ENCODE data around the gene TFAP2C.

TFAP2C gene

DNA sequence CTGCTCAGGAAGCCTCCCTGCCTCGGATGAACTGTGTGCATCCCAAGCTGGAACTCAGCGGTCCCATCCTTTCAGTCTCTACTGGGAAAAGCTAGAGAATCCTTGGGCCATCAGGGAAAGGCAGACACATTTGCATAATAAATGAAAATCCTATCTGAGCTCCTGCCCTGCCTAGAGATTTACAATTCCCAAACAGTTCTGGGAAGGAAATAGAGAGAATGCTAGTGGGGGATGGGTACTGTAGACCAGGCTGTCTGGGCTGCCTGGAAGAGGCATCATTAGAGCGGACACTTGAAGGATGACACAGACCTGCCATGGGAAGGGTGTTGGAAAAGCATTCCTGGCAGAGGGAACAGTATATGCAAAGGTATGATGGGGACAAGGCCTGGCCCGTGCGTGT is 44.3 kb downstream of the TFAP2C start:
- H3K4me3 ChIP-seq (ENCODE audit: low read length): no peak overlapping the region
- DNase-seq (ENCODE audit: low read depth): no peak
- TF ChIP-seq, protein P1, sequence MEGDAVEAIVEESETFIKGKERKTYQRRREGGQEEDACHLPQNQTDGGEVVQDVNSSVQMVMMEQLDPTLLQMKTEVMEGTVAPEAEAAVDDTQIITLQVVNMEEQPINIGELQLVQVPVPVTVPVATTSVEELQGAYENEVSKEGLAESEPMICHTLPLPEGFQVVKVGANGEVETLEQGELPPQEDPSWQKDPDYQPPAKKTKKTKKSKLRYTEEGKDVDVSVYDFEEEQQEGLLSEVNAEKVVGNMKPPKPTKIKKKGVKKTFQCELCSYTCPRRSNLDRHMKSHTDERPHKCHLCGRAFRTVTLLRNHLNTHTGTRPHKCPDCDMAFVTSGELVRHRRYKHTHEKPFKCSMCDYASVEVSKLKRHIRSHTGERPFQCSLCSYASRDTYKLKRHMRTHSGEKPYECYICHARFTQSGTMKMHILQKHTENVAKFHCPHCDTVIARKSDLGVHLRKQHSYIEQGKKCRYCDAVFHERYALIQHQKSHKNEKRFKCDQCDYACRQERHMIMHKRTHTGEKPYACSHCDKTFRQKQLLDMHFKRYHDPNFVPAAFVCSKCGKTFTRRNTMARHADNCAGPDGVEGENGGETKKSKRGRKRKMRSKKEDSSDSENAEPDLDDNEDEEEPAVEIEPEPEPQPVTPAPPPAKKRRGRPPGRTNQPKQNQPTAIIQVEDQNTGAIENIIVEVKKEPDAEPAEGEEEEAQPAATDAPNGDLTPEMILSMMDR (conservative IDR thresholded peaks at IDR 0.05; ENCODE audit: low read length): no peak

DNA sequence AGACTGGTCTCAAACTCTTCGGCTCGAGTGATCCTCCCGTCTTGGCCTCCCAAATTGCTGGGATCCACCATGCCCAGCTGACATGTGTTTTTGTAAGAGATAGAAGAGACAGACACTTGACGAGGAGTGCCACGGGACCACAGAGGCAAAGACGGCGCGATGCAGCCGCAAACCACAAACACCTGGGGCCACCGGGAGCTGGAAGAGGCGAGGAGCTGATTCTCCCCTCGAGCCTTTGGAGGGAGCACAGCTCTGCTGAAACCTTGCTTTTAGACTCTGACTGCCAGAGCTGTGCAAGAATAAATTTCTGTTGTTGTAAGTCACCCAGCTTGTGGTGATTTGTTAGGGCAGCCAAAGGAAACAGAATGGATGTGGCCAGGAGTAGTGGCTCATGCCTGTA is 46.9 kb downstream of the TFAP2C start:
- no peak overlapping the region for H3K4me3 ChIP-seq (ENCODE audit: low read length)
- TF ChIP-seq, protein P1 (conservative IDR thresholded peaks at IDR 0.05; ENCODE audit: low read length): no peak
- DNase-seq (ENCODE audit: low read depth): no peak

DNA sequence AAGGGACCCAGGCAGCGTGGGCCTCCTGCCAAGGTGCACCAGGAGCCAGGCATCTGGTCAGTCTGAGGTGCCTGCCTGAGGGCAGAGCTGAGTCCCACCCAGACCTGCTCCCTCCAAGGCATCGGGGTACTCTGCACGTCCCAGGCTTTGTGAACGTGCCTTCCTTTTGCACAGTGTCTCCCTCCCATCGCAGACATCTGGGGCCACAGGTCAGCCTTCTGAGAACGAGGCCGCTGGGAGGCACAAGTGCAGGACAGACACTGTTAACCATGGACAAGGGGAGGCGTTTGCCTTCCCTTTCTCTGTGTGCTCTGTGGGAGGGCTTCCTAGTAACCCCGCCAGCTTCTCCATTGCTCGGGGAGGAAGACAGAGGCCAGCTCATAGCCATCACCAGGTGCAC is 47.6 kb downstream of the TFAP2C start:
- TF ChIP-seq, protein P1 (conservative IDR thresholded peaks at IDR 0.05; ENCODE audit: low read length): no peak
- DNase-seq (ENCODE audit: low read depth): no peak
- H3K4me3 ChIP-seq (ENCODE audit: low read length): no peak overlapping the region

DNA sequence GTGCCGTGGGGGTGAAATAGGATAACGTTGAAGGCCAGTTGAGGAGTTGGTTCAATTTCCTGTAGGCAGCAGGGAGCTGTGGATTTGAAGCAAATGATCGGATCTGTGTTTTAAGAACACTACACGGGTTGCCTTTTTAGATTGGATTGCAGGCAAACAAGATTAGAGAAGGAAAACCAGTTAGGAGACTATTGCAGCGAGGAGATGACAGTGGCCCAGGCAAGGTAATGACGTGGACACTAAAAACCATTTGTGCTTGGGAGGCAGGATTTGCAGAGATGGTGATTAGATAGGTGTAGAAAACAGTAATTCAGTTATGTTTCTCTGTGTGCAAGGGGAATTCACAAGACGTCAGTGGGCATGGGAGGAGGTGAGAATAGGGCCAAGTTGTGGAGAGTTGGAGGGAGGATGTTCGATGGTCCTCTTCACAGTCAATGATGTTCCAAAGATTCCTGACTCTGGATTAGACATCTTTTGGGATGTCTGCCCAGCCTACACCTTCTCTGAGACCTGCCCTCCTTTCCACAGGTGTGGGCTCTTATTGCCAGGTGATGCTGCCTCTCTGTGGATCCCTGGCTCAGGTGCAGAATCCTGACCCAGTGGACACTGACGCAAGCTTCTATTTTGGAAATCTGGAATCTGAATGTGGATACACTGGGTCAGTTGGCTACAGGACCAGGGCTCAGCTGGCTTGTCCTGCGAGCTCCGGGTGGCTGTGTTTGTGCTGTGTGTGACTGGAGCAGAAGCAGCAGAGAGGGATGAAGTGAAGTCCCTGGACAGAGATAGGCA is 54.2 kb downstream of the TFAP2C start:
- DNase-seq (ENCODE audit: low read depth): no peak
- TF ChIP-seq, protein P1 (conservative IDR thresholded peaks at IDR 0.05; ENCODE audit: low read length): no peak
- no peak overlapping the region for H3K4me3 ChIP-seq (ENCODE audit: low read length)

DNA sequence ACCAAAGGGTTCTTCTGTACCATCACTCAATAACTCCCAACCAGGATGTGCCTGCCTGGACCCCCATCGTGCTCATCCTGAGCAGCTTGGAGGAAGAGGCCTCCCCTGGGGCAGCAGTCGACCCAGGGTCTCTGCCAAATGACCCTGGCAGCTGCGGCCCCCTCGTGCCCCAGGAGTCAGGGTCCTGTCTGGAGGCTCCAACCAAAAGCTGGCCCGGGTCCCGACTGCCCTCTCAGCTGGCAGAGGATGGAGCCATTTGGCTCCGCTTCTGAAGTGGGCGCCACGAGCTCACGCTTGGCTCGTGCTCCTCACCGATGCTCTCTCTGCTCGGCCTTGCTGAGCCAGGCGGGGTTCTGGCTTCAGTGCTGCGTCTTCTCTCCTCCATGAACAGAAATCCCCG is 56.8 kb downstream of the TFAP2C start:
- no peak overlapping the region for H3K4me3 ChIP-seq (ENCODE audit: low read length)
- DNase-seq (ENCODE audit: low read depth): no peak
- TF ChIP-seq, protein P1 (conservative IDR thresholded peaks at IDR 0.05; ENCODE audit: low read length): no peak

DNA sequence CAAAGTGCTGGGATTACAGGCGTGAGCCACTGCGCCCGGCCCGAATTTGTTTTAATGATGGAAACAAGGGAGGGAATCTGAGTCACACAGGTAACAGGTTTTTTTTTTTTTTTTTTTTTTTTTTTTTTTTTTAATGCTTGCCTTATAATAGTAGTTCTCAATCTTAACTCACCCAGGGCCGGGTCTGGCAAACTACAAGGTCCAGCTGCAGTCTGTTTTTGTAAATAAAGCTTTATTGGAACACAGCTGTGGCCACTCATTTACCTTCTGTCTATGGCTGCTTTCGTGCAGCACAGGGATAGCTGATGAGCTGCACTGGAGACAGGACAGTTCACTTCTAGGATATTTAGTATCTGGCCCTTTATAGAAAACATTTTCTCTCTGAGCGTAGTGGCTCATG is 58.0 kb downstream of the TFAP2C start:
- H3K4me3 ChIP-seq (ENCODE audit: low read length): no peak overlapping the region
- TF ChIP-seq, protein P1 (conservative IDR thresholded peaks at IDR 0.05; ENCODE audit: low read length): no peak
- DNase-seq (ENCODE audit: low read depth): no peak

DNA sequence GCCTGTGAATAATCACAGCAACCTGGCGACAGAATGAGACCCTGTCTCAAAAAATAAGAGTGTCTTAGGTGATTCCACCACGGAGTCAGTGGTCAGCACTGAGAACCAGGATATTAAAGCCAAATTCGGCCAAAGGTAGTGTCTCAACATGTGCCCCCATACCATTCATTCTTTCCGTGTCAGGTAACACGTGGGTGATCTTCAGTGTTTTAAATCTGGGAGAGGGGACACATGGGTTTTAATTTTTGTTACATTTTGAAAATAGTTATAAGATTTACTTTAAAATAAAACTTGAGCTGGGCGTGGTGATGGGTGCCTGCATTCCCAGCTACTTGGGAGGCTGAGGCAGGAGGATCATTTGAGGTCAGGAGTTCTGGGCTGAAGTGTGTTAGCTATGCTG is 59.0 kb downstream of the TFAP2C start:
- DNase-seq (ENCODE audit: low read depth): no peak
- TF ChIP-seq, protein P1 (conservative IDR thresholded peaks at IDR 0.05; ENCODE audit: low read length): no peak
- no peak overlapping the region for H3K4me3 ChIP-seq (ENCODE audit: low read length)
